HUES64 (cell line): ENCODE results near the gene TIMM44.

Experiments used
- H3K27ac ChIP-seq: 2 replicates; pipeline ENCODE4 v1.7.0; 2013; ENCODE audit warnings: low read depth, low read length, inconsistent platforms
- H3K27me3 ChIP-seq: 2 replicates; pipeline ENCODE4 v1.6.1; 2013; ENCODE audit warnings: mild to moderate bottlenecking, low read length; ENCODE audit not compliant: insufficient read depth
- H3K36me3 ChIP-seq: 2 replicates; pipeline ENCODE4 v1.6.1; 2013; ENCODE audit warnings: mild to moderate bottlenecking, low read length; ENCODE audit not compliant: insufficient read depth
- H3K4me1 ChIP-seq: 2 replicates; pipeline ENCODE4 v1.6.1; 2013; ENCODE audit warnings: mild to moderate bottlenecking, low read length, moderate library complexity; ENCODE audit not compliant: insufficient read depth
- H3K4me3 ChIP-seq: 2 replicates; pipeline ENCODE4 v1.5.1; 2013; ENCODE audit warnings: mild to moderate bottlenecking, low read length, moderate library complexity
- H3K9ac ChIP-seq: 2 replicates; pipeline ENCODE4 v1.6.1; 2013; ENCODE audit warnings: mild to moderate bottlenecking, low read depth, low read length
- H3K9me3 ChIP-seq: 2 replicates; pipeline ENCODE4 v1.6.1; 2013; ENCODE audit warnings: low read depth, low read length; ENCODE audit not compliant: insufficient read depth
- WGBS: fragments of 150-250, 120-280 bp; methylation state at CpG from one replicate; pipeline ENCODE4 v1.1.7; 2013; ENCODE audit warnings: missing lambda C conversion rate; 5-methylcytosine and 5-hydroxymethylcytosine counted together

Gene TIMM44

DNA sequence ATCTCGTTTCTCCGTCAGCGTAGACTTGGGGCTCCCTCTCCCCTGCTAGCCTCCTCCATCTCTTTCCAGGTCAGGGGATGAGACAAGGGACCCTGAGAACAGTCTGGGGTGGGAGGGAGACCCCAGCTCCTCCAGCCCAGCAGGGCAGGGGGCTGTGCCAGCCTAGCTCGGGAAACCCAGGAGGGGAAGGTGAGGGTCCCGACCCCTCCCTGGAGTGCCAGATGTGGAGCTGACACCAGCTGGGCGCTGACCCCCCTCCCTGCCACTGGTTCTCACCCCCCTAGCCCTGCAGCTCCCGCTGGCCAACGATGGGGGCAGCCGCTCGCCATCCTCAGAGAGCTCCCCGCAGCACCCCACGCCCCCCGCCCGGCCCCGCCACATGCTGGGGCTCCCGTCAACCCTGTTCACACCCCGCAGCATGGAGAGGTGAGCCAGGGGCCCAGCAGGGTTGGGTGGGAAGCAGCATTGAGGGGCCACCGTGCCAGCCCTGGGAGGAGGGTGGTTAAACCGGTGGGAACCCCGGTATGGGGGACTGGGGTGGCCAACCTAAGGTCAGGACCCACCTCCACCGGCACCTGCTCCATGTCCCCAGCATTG lies 33.9 kb downstream of the TIMM44 start:
- Histone ChIP-seq H3K27me3 (peaks cover 3% of the 10 kb centered on the region), H3K4me3 (no peak overlapping the region), H3K36me3 (peaks cover 35% of the 10 kb centered on the region), H3K9me3 (no peaks in the 10 kb centered on the region), H3K9ac (no peak overlapping the region), H3K27ac (no peak overlapping the region), H3K4me1 (no peaks in the 10 kb centered on the region)
- WGBS: 97% methylated on average over 21 of the region's 21 CpGs

- H3K9ac ChIP-seq: no peak overlapping the region
- no peak overlapping the region for H3K4me3 ChIP-seq
- H3K27ac ChIP-seq: no peak overlapping the region
- 89% methylated on average over 19 of the region's 19 CpGs for WGBS
- H3K36me3 ChIP-seq: peaks cover 35% of the 10 kb centered on the region
- H3K9me3 ChIP-seq: no peaks in the 10 kb centered on the region
- H3K4me1 ChIP-seq: no peaks in the 10 kb centered on the region
- no peaks in the 10 kb centered on the region for H3K27me3 ChIP-seq
Measured at GRCh38 chr19:7908742-7909461, 34.6 kb downstream of the TIMM44 start.

DNA sequence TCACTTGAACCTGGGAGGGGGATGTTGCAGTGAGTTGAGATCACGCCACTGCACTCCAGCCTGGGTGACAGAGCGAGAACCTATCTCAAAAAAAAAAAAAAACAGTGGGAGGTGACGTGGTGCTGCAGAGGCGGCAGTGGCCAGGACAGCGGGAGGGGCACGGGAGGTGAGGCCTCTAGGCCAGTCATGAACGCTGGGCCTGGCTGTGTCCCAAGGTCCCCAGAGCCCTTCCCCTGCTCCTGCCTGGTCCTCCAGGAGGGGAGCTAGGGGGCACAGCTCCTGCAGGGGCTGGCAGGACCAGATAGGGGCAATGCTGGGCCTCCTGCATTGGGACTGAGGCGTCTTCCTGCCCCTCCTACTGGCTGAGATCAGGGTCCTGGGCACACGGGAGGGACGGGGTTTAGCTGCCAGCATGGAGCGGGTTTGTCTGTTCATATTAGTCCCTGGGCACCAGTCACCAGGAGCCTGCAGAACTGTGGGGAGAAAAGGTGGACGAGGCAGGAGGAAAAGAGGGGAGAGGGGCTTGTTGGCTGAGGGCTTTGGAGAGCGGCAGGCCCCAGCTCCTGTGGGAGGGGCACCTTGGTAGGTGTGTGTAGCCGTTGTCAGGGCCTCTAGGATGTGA lies 35.3 kb downstream of the TIMM44 start:
- Histone ChIP-seq H3K4me1 (no peaks in the 10 kb centered on the region), H3K9me3 (no peaks in the 10 kb centered on the region), H3K4me3 (no peak overlapping the region), H3K27ac (no peak overlapping the region), H3K9ac (no peak overlapping the region), H3K27me3 (no peaks in the 10 kb centered on the region), H3K36me3 (peaks cover 35% of the 10 kb centered on the region)
- WGBS: 88% methylated on average over 14 of the region's 14 CpGs

- peaks cover 3% of the 10 kb centered on the region; the same call in 1 of the 2 replicates for H3K4me1 ChIP-seq
- H3K36me3 ChIP-seq: peaks cover 32% of the 10 kb centered on the region
- no peak overlapping the region for H3K9ac ChIP-seq
- 95% methylated on average over 11 of the region's 11 CpGs for WGBS
- no peak overlapping the region for H3K4me3 ChIP-seq
- no peaks in the 10 kb centered on the region for H3K27me3 ChIP-seq
- H3K27ac ChIP-seq: no peak overlapping the region
- no peaks in the 10 kb centered on the region for H3K9me3 ChIP-seq
Measured at GRCh38 chr19:7907544-7907943, 35.9 kb downstream of the TIMM44 start.

DNA sequence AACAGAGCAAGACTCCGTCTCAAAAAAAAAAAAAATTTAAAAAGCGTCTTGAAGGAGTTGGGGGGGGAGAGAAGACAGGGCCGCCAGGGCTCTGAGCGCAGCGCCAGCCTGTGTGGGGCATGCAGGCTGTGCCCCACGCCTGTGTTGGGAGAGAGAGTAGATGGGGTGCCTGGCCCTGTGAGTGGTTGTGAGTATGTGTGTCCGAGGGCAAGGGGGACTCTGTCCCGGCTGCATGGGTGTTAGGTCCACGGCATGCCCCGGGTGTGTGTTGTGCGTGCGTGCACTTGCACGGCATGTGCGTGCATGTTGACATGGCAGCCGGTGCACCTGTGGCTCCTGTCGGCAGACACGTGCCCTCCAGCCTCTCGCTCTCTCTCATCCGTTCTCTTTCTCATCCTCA lies 36.3 kb downstream of the TIMM44 start:
- peaks cover 29% of the 10 kb centered on the region for H3K36me3 ChIP-seq
- H3K9me3 ChIP-seq: no peaks in the 10 kb centered on the region
- no peak overlapping the region for H3K4me3 ChIP-seq
- 97% methylated on average over 19 of the region's 19 CpGs for WGBS
- no peak overlapping the region for H3K27ac ChIP-seq
- no peak overlapping the region for H3K9ac ChIP-seq
- H3K4me1 ChIP-seq: peaks cover 4% of the 10 kb centered on the region; the same call in 1 of the 2 replicates
- H3K27me3 ChIP-seq: no peaks in the 10 kb centered on the region

DNA sequence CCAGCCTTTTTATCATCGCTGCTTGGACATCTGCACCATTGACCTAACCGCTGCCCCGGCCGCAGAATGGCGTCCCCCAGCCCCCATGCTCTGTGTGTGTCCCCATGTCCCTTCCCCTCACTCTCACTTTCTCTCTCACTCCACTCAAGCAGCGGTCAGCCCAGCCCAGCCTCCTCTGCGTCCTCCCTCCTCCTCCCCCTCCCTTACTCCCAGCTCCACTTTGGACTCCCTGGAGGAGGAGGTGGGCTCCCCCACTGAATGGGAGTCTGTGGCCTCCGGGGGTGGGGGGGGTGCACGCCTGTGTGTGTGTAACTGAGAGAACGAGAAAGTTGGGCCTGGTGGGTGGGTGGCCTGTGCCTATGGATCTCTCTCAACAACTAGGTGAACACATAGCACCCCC lies 37.6 kb downstream of the TIMM44 start:
- Histone ChIP-seq H3K36me3 (peaks cover 18% of the 10 kb centered on the region), H3K4me1 (peaks cover 4% of the 10 kb centered on the region; the same call in 1 of the 2 replicates), H3K9me3 (no peaks in the 10 kb centered on the region), H3K27me3 (no peaks in the 10 kb centered on the region), H3K27ac (no peak overlapping the region), H3K4me3 (no peak overlapping the region), H3K9ac (no peak overlapping the region)
- 90% methylated on average over 10 of the region's 10 CpGs for WGBS

GRCh38 chr19:7905268-7905667 lies 38.2 kb downstream of the TIMM44 start:
- 81% methylated on average over 10 of the region's 10 CpGs for whole genome bisulfite sequencing
- Histone ChIP-seq H3K9ac (no peak overlapping the region), H3K9me3 (no peaks in the 10 kb centered on the region), H3K27ac (no peak overlapping the region), H3K4me3 (no peak overlapping the region), H3K36me3 (peaks cover 12% of the 10 kb centered on the region), H3K27me3 (no peaks in the 10 kb centered on the region), H3K4me1 (peaks cover 4% of the 10 kb centered on the region; the same call in 1 of the 2 replicates)

GRCh38 chr19:7904074-7905020 lies 39.1 kb downstream of the TIMM44 start:
- 12% methylated on average over 65 of the region's 68 CpGs for WGBS
- Histone ChIP-seq H3K9ac (peak overlapping the region; percentile 74), H3K9me3 (no peaks in the 10 kb centered on the region), H3K27me3 (no peaks in the 10 kb centered on the region), H3K27ac (peak overlapping the region; percentile 87; the same call in 1 of the 2 replicates), H3K4me3 (peak overlapping the region; percentile 92), H3K36me3 (peaks cover 6% of the 10 kb centered on the region; the same call in 1 of the 2 replicates), H3K4me1 (peaks cover 4% of the 10 kb centered on the region; the same call in 1 of the 2 replicates)

DNA sequence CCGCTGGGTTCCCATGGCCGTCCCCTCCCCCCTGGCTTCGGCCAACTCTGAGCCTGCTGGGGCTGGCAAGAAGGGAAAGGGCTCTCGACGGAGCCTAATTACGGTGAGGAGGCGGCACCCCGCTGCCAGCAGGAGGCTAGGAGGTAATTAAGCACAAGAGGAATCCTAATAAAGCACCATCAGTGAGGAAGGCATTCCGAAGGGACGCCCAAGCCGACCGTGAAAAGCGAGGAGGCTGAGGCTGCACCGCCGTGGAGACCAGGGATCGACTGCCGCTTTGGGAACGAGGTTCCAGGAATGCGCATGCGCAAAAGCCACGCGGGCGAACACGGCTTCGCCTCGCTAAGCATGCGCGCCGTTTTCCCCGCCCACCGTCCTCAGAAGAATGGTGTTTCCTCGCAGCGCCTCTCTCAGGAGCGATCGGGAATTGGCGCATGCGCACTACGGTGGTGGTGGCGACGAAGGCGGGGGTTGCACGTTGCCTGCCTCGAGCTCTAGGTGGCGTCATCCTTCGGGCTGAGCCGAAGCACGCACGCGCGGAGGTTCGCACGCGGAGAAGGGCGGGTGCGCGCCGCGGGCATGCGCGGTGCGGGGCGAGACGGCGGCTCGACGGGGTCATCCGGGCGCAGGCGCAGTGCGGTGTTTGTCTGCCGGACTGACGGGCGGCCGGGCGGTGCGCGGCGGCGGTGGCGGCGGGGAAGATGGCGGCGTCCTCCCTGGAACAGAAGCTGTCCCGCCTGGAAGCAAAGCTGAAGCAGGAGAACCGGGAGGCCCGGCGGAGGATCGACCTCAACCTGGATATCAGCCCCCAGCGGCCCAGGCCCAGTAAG lies 40.0 kb downstream of the TIMM44 start, which contains the start of gene MAP2K7:
MAP2K7 (plus strand) TSS at position 634 of the 830 bp plus-strand sequence; CDS start at position 702, 68 bp downstream.
- Histone ChIP-seq H3K9me3 (no peaks in the 10 kb centered on the region), H3K9ac (peak within 1 kb of the TSS; percentile 88), H3K36me3 (peaks cover 6% of the 10 kb centered on the region; the same call in 1 of the 2 replicates), H3K4me3 (peak within 1 kb of the TSS; percentile 92), H3K27ac (peak within 1 kb of the TSS; percentile 88), H3K4me1 (peaks cover 4% of the 10 kb centered on the region; the same call in 1 of the 2 replicates), H3K27me3 (no peaks in the 10 kb centered on the region)
- WGBS: under 1% methylated on average over 89 of the region's 89 CpGs

DNA sequence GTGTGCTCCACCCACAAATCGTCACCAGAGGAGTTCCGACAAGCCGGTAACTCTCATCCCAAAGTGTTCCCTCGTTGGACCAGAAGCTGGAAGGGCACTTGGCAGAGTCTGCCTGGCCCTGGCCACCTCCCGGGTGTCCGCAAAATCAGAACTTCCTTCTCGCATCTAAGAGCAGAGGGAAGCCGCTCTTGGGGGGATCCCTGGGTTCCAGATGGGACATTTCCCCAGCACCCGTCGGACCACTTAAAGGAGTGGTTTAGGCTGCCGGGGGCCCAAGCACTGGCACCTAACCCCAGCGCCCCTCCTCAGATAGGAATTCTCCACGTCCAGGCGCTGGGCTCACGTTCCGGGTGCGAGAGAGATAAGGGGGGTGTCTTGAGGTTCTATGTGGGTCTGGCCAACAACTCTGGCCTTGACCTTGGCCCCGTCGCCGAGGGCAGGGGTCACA lies 40.6 kb downstream of the TIMM44 start:
- WGBS: 53% methylated on average over 20 of the region's 20 CpGs
- peaks cover 6% of the 10 kb centered on the region; the same call in 1 of the 2 replicates for H3K36me3 ChIP-seq

More for the DNA sequence above, 40.6 kb downstream of the TIMM44 start:
- Histone ChIP-seq H3K27me3 (no peaks in the 10 kb centered on the region), H3K4me3 (peak overlapping the region; percentile 72), H3K27ac (peak overlapping the region; percentile 88), H3K4me1 (peaks cover 4% of the 10 kb centered on the region; the same call in 1 of the 2 replicates), H3K9me3 (no peaks in the 10 kb centered on the region), H3K9ac (peak overlapping the region; percentile 88)
